Measurements from ENCODE around the gene ZBTB16.

The ZBTB16 gene

DNA sequence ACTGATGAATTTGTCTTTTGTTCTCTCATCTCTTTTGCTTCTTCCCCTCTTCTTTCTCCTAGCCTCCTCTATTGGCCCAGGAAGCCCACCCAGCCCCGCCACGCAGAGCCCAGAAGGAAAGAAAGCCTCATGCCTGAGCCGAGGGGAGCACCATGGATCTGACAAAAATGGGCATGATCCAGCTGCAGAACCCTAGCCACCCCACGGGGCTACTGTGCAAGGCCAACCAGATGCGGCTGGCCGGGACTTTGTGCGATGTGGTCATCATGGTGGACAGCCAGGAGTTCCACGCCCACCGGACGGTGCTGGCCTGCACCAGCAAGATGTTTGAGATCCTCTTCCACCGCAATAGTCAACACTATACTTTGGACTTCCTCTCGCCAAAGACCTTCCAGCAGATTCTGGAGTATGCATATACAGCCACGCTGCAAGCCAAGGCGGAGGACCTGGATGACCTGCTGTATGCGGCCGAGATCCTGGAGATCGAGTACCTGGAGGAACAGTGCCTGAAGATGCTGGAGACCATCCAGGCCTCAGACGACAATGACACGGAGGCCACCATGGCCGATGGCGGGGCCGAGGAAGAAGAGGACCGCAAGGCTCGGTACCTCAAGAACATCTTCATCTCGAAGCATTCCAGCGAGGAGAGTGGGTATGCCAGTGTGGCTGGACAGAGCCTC is 3.8 kb downstream of the ZBTB16 start:
- in situ Hi-C loops (cut with MboI; ENCODE audit: low sequenced_read_pairs): no loop called here

DNA sequence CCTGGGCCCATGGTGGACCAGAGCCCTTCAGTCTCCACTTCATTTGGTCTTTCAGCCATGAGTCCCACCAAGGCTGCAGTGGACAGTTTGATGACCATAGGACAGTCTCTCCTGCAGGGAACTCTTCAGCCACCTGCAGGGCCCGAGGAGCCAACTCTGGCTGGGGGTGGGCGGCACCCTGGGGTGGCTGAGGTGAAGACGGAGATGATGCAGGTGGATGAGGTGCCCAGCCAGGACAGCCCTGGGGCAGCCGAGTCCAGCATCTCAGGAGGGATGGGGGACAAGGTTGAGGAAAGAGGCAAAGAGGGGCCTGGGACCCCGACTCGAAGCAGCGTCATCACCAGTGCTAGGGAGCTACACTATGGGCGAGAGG is 4.3 kb downstream of the ZBTB16 start:
- in situ Hi-C loops (cut with MboI; ENCODE audit: low sequenced_read_pairs): no loop called here

DNA sequence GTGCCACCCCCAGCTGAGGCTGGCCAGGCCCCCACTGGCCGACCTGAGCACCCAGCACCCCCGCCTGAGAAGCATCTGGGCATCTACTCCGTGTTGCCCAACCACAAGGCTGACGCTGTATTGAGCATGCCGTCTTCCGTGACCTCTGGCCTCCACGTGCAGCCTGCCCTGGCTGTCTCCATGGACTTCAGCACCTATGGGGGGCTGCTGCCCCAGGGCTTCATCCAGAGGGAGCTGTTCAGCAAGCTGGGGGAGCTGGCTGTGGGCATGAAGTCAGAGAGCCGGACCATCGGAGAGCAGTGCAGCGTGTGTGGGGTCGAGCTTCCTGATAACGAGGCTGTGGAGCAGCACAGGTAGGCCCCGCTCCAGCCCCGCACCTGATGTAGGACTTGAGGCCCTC is 4.7 kb downstream of the ZBTB16 start:
- in situ Hi-C loops (cut with MboI; ENCODE audit: low sequenced_read_pairs): no loop called here

DNA sequence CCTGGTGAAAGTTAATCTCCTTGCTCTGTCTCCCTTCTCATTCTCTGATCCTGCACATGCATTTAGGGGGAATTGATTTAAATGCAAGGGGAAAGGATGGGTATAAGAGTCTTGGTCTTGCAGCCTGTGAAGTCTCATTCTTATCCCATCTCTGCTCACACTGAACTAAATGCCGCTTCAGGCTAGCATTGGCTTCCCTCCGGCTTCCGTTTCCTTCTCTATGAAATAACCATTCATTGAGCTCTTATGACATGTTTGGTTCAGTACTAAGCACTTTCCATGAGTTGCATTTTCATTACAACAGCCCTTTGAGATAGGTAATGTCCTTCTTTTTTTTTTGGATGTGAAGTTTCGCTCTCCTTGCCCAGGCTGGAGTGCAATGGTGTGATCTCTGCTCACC is 5.6 kb downstream of the ZBTB16 start:
- in situ Hi-C loops (cut with MboI; ENCODE audit: low sequenced_read_pairs): no loop called here

DNA sequence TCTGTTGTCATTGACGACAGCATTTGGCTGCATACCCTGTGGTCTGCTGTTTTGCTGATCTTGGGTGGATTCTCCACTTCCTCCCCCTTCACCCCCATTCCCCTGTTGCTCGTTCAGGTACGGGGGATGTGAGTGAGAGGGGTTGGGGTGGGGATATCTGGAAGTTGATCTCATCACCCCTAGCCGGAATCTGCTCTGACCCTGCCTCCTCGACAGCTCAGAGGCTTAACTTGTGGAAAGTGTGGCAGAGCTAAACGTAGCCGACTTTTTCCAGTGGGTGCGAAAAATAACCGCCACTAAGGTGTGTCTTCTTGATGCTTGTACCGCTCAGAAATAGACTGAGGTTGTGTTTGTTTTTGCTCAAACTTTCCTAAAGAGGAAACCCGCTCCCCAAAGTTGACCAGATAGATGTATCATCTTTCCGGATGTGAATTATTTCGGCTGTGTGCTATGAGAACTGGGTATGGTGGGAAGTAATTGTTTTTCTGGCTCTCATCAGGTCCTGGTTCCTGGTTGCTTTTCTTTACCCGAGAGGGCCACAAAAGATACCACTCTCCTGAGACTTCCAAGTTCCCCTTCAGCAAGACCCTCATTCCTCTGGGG is 6.6 kb downstream of the ZBTB16 start:
- in situ Hi-C loops (cut with MboI; ENCODE audit: low sequenced_read_pairs): no loop called here

DNA sequence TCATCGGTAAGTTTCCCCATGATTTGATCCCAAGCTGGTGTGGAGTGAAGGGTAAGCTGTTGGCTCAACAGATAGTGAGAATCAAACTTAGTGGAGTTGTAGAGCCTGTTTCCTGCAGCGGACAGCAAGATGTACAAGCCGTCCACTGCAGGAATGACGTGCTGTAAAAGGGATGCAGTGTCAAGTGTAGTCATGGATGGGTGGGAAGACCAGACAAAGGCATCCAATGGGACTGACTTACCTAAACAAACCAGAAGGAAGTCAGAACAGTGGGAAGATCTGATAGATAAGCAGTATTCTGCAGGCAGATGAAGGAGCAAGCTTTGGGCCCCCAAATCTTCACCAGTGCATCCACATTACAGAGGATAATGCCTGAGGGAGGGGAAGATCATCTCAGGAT is 8.8 kb downstream of the ZBTB16 start:
- in situ Hi-C loops (cut with MboI; ENCODE audit: low sequenced_read_pairs): no loop called here

DNA sequence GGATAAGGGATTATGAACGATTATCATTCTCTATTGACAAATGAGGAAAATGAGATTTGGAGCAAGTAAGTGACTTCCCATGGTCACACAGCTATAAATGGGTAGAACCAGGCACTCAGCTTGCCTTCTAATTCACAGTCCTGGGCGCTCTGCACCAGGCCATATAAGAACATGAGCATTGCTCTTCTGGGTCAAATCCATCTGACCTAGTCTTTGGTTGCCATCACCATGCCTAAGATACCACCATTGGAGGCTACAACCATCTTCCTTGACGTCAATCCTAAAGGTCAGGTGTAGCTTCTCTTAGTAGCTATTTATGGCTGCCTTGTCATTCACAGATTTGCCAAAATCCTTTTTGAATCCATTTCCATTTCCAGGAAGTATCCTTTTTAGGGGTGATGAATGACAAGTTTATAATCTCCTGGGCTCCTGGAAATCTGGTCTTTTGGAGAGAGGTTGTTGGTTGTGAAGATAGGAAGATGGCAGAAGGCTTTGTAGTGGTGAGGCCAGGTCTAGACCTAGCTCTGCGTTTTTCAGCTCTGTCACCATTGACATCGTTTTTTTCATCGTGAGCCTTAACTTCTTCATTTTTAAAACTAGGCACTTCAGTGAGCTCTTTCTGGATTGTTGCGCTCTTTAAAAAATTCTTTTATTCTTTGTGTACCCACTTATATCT is 11.1 kb downstream of the ZBTB16 start:
- in situ Hi-C loops (cut with MboI; ENCODE audit: low sequenced_read_pairs): no loop called here

DNA sequence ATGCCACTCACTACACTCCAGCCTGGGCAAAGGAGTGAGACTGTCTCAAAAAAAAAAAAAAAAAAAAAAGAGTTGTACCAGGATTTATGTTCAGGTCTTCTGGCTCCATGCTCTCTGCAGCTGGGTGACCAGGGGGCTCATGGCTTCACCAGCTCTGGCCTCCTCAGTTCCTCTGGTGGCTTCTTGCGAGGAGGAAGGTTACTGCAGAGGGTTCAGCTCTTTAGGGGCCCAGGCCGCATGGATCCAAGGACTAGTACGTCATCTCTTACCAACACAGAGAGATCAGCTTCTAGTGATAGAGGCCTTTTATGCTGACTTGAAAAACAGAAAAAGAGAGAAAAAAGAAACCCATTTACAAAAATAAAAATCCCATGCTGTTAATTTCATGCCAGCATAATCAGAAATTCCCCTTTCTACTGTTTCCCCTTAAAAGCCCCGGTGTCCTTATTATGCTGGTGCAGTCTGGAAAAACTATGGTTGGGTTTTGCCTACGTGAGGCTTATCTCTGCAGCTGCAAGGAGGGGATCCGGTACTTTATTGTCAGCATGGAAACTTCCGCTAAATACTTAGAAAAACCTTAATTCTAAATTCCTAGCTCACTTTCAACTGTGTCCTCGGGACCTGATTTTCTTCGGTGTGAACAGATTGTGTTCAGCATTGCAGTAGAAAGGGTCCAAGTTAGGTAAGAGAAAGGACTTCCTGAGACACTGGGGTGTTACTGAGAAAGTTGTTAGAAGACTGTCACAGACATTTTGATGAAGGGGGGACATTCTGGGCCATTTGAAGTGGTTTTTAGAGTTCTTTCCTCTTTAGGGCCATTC is 13.7 kb downstream of the ZBTB16 start:
- in situ Hi-C loops (cut with MboI; ENCODE audit: low sequenced_read_pairs): no loop called here

DNA sequence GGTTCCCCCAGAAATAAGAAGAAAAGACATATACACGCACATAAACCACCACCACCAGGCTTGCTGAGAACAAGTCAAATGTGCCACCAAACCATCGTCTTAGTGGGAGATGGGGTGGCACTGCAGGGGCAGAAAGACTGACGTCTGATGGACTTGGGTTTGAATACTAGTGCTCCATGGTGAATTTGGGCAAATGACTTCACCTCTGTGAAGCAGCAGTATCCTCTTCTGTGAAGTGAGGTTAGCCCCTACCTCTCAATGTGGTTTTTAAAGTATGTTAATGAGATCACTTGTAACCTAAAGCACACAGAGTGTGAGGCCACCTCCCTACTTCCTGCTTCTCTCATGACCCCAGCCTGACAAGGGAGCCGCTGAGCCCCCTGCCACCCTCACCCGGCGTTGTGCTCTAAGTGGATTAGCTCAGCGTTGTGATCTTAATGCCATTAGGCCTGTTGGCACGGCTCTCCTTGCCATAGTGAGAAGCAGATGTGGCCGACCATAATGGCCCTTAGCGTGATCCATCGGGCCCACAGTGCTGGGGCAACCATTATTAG is 14.4 kb downstream of the ZBTB16 start:
- in situ Hi-C loops (cut with MboI; ENCODE audit: low sequenced_read_pairs): no loop called here

DNA sequence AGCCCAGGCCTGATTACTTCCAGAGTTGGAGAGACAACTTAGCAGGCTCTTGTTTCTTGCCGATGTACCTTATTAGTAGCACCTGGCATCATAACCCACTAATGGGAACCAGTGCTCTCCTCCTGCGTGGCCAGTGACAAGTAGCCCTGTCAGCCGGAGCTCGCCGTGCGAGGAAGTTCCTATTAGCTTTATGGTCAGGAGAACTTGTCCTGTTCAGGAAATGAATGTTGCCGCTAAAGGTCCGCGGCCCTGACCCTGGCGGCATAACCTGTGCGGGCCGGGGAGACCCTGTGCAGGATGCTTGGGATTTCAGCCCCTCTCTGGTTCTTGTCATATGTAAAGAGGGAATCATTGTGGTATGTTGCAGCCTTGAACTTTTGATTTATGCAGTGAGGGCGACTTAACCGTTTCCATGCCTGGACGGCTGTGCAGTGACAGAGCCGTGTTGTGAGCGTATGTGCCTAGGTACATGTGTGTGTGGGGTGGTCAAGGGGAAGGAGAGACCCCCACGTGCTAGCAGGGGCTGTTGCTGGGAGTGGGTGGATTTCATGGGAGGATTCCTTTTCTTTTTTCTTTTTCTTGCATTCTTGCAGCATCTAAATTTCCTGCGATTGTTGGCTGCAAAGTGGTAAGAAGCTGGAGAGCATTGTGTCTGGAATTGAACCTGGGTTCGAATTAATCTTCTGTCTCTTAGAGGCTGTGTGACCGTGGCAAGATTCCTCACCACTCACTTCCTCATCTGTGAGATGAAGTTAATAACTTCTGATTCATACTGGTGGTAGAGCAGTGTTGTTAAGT is 15.2 kb downstream of the ZBTB16 start:
- in situ Hi-C loops (cut with MboI; ENCODE audit: low sequenced_read_pairs): no loop called here

DNA sequence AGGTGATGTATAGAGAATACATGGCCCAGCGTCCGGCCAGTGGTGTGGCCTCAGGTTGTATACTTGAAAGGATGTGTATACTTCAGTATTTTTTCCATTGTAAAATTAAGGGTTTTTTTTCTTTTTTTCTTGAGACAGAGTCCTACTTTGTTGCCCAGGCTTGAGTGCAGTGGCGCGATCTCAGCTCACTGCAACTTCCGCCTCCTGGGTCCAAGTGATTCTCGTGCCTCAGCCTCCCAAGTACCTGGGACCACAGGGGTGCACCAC is 15.8 kb downstream of the ZBTB16 start:
- in situ Hi-C loops (cut with MboI; ENCODE audit: low sequenced_read_pairs): no loop called here

DNA sequence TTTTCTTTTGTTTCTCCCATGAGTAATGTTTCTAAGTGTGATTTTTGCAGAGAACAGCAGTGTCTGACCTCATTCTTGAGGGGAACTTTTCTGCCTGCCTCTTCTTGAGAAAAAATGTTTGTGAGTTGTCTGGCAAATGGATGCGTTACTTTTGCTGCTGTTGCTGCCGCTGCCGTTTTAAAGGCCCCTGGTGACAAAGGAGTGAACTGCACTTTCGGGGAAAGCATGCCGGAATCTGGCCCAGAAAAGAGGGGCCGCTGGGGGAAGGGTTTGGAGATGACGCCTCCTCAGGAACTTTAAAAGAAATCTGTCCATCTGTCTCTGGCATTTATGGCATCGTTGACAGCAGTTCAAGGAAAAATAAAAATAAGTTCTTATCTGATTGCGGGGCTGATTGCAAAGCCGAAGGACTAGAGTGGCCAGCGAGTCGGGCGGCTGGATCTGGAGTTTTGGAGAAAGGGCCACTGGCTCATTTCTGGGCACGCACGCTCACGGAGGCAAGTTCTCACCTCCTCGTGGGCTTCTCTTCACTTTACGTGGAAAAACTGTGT is 16.5 kb downstream of the ZBTB16 start:
- in situ Hi-C loops (cut with MboI; ENCODE audit: low sequenced_read_pairs): no loop called here

DNA sequence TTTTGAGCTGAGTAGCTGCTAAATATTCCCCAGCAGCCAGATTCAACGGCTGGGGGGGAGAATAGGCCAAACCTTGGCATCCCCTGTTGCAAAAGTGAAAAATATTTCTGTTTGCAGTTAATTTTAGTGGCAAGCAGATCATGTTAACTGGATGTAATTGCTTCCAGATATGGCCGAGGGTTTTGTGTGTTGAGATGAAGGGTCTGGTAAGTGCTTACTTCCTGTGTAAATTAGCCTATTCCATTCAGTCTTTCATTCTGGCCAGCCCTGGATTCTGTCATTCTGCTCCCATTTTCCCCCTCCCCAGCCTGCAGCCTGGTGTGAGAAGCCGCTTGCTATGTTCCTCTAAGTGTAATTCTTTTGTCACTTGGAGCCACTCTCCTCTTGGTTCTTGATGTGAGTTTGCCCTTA is 17.4 kb downstream of the ZBTB16 start:
- in situ Hi-C loops (cut with MboI; ENCODE audit: low sequenced_read_pairs): no loop called here

DNA sequence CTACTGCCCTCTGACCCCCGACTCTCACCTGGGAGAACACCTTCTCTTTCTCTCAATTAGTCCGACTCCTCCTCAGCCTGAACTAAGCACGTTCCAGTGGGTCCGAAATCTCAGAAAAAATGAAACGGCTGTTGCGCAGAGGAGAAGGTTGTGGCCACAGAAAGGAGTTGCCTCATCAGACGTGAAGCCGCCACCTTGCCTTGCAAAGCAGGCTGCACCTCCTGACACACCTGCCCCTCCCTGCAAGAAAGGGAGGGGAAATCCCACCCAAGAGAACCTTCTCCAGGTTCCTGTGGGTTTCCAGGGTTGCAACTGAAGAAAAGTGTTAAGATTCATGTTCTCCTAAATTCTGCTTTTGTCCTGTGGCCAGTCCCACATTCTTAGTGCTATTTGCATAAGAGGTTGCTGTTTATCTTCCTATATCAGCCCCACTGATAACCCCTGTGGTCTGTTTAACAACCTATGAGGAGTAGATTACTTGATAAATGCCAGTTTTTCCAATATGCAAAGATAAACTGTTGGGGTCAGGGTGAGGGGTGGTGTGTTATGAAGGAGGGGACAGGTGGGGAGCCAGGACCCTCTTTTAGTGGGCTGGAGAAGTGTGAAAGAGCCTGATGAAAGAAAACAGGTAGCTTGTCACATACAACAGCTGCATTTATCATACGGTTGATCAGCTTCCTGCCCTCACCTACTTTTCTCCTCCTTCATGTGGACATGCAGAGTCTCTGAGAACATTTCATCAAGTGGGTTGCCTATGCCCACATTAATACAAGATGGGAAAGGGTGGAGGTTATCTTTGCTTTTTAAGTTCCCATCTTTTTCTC is 18.2 kb downstream of the ZBTB16 start:
- in situ Hi-C loops (cut with MboI; ENCODE audit: low sequenced_read_pairs): no loop called here

DNA sequence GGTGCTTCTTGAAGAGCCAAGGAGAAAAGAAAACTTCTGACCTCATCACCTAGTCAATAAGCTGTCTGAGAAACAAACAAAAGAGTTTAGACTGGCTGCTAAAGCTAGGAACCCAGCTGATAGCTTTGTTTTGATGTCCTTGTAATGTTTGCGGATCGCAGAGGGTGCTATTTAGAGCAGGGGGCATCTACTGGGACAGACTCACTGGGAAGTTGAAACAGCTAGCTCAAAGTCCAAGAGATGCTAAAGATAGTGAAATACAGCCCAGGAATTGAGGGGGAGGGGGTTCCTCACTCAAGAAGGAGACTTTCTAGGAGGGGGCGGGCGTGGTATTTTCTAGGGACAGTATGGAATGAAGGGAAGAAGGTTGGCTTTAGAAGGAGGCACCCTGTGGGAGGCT is 18.9 kb downstream of the ZBTB16 start:
- in situ Hi-C loops (cut with MboI; ENCODE audit: low sequenced_read_pairs): no loop called here

DNA sequence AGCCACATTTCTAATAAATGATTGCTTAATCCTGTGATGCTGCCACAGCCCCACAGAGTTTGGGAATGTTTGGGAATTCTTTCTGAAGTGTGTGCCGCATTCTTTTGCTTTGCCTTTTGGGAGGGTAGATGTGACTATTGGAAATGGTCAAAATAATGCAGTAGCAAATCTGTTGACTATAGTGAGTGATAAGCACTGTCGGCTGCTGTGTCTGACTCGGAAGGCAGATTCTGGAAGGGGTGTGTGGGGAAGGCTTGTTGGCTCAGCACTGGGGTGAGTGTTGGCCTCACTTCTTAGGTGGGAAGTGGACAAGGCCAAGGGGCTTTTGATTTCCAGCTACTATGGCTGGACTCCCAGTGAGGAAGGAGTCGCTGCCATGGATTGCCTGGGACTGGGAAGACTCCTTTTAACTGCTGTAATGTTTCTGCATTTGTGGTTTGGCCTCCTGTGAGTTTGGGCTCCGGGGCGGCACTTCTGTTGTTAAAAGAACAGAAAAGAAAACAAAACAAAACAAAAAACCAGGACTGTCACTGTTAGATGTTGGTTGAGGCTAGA is 20.1 kb downstream of the ZBTB16 start:
- in situ Hi-C loops (cut with MboI; ENCODE audit: low sequenced_read_pairs): no loop called here

DNA sequence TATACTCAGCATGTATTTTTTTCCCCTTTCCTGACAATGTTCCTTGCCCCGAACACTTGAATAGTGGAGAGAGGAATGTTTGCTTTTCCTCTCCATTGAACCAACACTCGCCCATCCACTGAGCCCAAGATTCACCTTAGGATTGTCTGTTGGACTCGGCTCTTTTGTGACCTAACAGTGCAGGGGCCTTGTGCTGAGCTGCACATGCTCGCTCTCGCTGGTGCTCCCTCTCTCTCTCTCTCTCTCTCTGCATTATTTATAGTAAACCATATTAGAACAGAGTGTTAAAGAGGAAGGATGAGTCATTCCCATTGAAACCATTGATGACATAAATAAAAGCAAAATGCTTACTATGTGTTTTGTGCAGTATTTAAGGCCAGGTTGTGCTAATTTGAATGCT is 20.7 kb downstream of the ZBTB16 start:
- in situ Hi-C loops (cut with MboI; ENCODE audit: low sequenced_read_pairs): no loop called here

DNA sequence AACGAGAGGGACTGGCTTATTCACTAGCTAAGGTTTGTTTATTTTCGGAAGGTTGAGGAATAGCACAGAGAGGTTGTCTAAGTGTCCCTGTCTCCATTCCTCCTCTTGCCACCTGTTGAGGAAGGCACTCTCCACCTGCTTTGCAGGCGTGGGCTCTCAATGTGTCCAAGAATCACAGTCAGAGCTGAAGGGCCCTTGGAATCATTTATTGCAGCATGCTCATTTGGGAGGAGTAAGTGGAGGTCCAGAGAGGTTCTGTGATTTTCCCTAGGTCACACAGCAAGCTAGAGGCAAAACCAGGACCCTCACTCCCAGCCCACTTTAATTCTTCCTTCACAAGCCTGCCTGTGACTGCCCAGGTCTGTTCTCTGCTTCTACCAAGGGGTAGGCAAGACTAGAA is 21.3 kb downstream of the ZBTB16 start:
- in situ Hi-C loops (cut with MboI; ENCODE audit: low sequenced_read_pairs): no loop called here

DNA sequence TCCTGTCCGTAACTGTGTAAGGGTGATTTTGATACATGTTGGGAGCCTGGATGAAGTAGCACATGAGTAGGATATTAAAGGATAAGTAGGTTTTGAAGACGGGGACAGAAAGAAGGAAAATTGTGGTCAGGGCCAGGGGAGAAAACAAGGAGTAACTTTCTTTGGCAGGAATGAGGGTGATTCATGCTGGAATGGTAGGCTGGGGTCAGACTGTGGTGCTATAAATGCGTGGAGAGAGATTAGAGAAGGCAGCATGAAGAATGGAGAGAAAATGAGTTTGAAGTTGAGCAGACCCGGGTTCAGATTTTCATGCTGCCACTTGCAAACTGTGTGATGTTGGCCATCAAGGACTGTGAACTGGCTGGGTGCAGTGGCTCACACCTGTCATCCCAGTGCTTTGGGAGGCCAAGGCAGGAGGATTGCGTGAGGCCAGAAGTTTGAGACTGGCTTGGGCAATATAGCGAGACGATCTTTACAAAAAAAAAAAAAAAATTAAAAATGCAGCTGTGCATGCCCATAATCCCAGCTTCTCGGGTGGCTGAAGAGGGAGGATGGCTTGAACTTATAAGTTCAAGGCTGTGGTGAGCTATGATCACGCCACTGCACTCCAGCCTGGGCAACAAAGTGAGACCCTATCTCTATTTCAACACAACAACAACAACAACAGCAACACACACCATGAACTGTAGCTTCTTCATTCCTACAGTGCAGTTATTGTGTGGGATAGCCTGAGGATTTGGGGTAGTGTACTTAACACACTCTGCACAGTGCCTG is 22.3 kb downstream of the ZBTB16 start:
- in situ Hi-C loops (cut with MboI; ENCODE audit: low sequenced_read_pairs): no loop called here
